VCaP (cell line): ENCODE data around the gene NTF4.

Experiments
- H3K27ac ChIP-seq: fragments of 450-650 bp; 2 replicates; pipeline ENCODE4 v1.5.1; 2017
- TF ChIP-seq, protein P1 (sequence below): fragments of 450-650 bp; conservative IDR thresholded peaks from 2 replicates; pipeline ENCODE4 v1.5.1; 2017; ENCODE audit warnings: mild to moderate bottlenecking, moderate library complexity

Gene NTF4, protein sequence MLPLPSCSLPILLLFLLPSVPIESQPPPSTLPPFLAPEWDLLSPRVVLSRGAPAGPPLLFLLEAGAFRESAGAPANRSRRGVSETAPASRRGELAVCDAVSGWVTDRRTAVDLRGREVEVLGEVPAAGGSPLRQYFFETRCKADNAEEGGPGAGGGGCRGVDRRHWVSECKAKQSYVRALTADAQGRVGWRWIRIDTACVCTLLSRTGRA

DNA sequence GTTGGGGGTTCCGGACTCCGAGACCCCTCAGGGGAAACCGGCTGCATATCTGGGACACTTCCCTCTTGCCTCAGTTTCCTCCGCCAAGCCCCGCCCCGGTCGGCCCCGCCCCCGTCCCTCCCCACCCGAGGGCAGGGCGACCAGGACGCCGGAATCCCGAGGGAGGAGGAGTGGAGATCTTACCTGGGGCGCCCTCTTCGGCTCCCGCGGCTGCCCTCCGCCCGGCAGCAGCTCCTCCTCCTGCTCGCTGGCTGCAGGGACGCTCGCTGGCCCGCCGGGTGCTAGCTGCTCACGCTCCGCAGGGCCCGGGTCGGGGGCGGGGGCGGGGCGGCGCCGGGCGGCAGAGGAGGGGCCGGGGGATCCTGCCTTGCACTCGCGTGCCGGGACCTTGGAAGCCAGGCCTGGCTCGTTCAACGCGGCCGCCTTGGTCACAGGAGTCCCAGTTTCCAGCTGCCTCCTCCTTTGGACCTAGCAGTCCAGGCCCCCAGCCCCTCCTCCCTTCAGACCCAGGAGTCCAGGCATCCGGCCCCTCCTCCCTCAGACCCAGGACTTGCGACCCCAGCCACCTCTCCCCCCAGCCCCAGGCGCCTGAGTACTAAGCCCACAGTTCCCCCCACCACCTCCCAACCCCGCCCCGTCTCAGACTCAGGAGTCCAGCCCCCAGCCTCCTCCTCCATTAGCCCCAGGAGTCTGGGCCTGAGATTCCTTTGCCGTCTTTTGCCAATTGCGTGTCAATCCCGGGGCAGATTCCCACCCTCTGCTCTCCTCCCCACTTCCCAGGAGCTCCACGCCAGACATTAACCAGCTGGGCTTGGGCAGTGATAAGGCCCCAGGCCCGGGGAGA is at the start of gene NTF4:
NTF4 (minus strand) TSS at position 51 of the 844 bp plus-strand sequence. CDS start 2,821 bp downstream, outside the sequence.
- peak within 1 kb of the TSS; percentile 57 for H3K27ac ChIP-seq
- TF ChIP-seq, protein P1, sequence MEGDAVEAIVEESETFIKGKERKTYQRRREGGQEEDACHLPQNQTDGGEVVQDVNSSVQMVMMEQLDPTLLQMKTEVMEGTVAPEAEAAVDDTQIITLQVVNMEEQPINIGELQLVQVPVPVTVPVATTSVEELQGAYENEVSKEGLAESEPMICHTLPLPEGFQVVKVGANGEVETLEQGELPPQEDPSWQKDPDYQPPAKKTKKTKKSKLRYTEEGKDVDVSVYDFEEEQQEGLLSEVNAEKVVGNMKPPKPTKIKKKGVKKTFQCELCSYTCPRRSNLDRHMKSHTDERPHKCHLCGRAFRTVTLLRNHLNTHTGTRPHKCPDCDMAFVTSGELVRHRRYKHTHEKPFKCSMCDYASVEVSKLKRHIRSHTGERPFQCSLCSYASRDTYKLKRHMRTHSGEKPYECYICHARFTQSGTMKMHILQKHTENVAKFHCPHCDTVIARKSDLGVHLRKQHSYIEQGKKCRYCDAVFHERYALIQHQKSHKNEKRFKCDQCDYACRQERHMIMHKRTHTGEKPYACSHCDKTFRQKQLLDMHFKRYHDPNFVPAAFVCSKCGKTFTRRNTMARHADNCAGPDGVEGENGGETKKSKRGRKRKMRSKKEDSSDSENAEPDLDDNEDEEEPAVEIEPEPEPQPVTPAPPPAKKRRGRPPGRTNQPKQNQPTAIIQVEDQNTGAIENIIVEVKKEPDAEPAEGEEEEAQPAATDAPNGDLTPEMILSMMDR, result peak; percentile 24

DNA sequence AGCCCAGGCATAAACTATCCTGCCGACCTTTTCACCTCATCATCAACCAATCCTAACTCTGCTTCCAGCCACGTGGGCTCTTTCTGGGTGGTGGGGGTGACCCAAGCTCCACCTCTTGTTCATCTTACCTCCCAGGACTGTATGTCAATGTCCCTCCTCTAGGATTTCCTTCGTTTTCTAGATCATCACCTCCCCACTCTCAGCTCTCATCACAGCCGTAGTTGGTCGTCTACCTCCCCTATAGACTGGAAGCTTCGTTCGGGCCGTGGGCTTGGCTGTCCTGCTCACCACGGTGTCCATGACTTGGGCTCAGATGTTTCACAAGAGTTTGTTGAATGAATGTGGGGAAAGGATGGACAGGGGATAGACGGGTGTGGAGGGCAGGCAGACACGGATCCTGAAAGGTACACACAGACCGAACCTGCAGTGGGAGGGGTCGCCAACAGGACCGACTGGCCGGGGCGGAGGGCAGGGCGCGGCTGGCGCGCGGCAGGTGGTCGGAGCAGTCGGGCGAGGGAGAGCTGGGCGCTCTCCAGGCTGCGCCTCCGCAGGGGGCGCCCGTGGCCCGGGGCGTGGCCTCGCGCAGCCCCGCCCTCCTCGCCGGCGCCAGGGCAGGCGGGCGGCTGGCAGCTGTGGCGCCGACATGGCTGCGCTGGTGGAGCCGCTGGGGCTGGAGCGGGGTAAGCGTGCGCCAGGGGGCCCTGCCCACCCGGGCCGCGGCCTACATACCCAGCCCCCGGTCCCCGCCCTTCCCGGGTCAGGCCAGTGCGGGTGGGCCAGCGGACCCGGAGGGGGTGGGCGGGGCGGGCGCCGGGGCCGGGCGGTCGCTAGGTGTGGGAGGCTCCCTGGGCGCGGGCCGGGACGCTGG is 49.4 kb upstream of the NTF4 start, which contains the start of gene LIN7B:
LIN7B (plus strand) TSS at position 609 of the 868 bp plus-strand sequence; CDS start at position 644, 35 bp downstream.
- peak within 1 kb of the TSS; percentile 76 for H3K27ac ChIP-seq
- TF ChIP-seq, protein P1, result peak; percentile 83

DNA sequence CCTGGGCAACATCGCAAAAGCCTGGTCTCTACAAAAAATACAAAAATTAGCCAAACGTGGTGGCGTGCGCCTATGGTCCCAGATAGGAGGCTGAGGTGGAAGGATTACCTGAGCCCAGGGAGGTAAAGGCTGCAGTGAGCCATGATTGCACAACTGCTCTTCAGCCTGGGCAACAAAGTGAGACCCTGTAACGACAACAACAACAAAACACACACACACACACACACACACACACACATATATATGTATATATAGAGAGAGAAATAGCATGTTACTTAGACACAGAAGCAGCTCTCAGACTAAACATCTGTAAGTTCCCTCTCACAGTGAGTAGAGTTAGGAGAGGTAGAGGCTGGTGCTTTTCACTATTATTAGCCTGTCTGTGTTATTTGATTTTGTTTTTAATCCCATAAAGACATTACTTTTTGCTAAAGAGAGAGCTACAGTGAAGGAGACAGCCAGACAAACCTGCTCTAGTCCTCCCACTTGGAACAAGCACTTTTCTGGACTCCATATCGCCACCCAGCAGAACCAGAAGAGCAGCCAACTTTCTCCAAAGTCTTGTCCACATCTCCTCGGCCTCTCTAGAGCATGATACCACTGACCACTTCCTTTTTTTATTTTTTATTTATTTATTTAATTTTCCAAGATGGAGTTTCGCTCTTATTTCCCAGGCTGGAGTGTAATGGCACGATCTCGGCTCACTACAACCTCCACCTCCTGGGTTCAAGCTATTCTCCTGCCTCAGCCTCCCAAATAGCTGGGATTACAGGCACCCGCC is 46.8 kb upstream of the NTF4 start:
- H3K27ac ChIP-seq, result no peak overlapping the region
- TF ChIP-seq, protein P1, result no peak

DNA sequence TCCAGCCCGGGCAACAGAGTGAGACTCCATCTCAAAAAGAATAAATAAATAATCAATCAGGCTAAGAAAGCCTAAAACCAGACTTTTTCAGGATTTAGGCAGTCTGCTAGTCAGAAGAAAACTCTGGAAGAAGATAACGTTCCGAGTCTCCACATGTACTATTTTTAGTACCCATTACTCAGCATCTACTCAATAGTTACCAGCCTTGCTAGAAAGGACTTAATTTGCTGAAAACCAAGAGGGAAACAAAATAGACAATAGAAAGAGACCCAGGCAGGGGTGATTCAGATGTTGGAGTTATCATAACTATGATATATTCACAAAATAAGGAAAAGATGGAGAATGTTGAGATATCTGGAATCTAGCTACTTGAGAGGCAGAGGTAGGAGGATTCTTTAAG is 45.9 kb upstream of the NTF4 start:
- TF ChIP-seq, protein P1, result no peak
- H3K27ac ChIP-seq, result peak overlapping the region; percentile 20; the same call in 1 of the 2 replicates

DNA sequence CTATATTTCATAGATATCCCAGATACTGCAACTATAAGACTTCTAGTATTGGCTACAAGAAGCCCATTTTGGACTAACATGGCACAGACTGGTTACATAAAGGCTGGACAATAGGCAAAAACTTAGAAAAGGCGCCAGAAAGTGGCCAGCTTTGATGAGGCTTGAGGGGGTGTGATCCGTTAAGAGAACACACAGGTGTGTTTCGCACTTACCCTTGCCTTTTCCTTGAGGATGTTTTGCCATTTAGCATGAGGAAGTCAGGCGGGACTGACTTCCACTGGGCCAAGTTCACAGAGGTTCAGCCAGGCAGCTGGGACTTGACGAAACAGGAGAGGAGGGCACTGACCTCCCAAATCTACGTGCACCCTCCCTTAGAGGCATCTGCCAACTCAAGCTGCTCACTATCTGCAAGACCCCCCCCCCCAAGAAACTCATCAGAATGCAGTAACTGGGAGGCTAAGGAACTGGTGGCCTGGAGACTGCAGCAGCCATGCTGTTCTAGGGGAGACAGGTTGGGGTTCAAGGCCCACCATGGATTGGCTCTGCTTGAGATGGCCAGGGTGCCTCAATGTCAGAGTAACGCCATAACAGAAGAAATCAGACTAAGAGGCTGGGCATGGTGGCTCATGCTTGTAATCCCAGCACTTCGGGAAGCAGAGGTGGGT is 45.1 kb upstream of the NTF4 start:
- no peak overlapping the region; the same call in 1 of the 2 replicates for H3K27ac ChIP-seq
- TF ChIP-seq, protein P1, result no peak

DNA sequence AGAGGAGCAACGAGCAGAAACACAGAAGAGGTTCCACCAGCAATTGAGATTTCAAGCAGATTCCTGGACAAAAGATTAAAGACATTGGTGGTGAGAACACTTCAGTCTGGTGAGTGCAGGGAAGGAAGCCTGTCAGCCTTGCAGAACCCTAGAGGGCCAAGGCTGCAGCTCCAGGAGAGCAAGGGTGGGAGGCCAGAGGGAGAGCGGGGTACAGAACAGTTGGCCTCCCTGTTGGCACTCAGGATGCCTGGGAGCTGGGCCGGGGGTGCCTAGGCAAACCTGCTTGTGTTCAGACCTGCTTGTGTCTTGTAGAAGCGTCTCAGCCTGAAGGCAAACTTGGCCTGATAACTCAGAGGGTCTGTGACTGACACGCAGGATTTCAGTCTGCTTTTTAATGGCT is 44.4 kb upstream of the NTF4 start:
- TF ChIP-seq, protein P1, result no peak
- H3K27ac ChIP-seq, result no peak overlapping the region
